GM12892 (cell line): ENCODE results near the gene ARL15.

Experiments used
- POLR2A ChIP-seq: IDR thresholded peaks from 2 replicates; pipeline ENCODE4 v1.6.1; 2011; ENCODE audit warnings: low read depth, low read length, control low read depth
- POLR2AphosphoS5 ChIP-seq: IDR thresholded peaks from 2 replicates; pipeline ENCODE4 v1.6.1; 2011; ENCODE audit warnings: low read depth, low read length, control low read depth
- TAF1 ChIP-seq: IDR thresholded peaks from 2 replicates; pipeline ENCODE4 v1.6.1; 2011; ENCODE audit warnings: low read depth, mild to moderate bottlenecking, control low read depth, low read length, borderline replicate concordance

DNA sequence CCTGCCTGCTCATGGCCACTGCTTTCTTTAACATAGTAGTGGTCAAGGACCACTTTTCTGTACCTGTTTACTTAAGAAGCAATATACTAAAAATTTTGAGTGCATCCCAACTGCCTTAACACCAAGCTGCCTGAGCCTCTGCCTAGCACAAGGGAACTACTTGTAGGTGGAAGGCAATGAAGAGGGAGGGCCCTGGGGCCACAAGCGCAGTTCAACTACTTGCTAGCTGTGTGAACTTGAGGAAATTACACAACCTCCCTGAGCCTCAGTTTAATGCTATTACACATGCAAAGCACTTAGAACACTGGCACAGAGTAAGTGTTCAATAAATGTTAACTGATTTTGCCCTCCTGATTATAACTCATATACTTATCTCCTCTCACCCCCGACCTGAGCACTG, 6.3 kb downstream of the ARL15 start:
- no peak for TF ChIP-seq POLR2A
- TF ChIP-seq POLR2AphosphoS5, result no peak
- TF ChIP-seq TAF1, result no peak
